ENCODE results near the gene ETV4.

ETV4 gene

GRCh38 chr17:43587647-43588046 is 41.5 kb upstream of the ETV4 start:
- no peak for TF ChIP-seq CTCF (IDR thresholded peaks at IDR 0.05; ENCODE audit: insufficient read depth, missing control alignments)
- FAIRE-seq (no peak), DNase-seq (ENCODE audit: insufficient read length, low spot score) (no peak)

- no peak for FAIRE-seq
- TF ChIP-seq CTCF (IDR thresholded peaks at IDR 0.05; ENCODE audit: insufficient read depth, missing control alignments): no peak
- DNase-seq (ENCODE audit: insufficient read length, low spot score): no peak
These were observed 38.5 kb upstream of the ETV4 start for GRCh38 chr17:43584666-43585102.

- DNase-seq (ENCODE audit: insufficient read length, low spot score) (no peak), FAIRE-seq (no peak)
- TF ChIP-seq CTCF (IDR thresholded peaks at IDR 0.05; ENCODE audit: insufficient read depth, missing control alignments): no peak
These were observed 37.2 kb upstream of the ETV4 start for GRCh38 chr17:43583332-43583731.

- FAIRE-seq (no peak), DNase-seq (ENCODE audit: insufficient read length, low spot score) (no peak)
- TF ChIP-seq CTCF (IDR thresholded peaks at IDR 0.05; ENCODE audit: insufficient read depth, missing control alignments): no peak
These were observed 35.5 kb upstream of the ETV4 start for GRCh38 chr17:43581613-43582012.

- FAIRE-seq (no peak), DNase-seq (ENCODE audit: insufficient read length, low spot score) (no peak)
- TF ChIP-seq CTCF (IDR thresholded peaks at IDR 0.05; ENCODE audit: insufficient read depth, missing control alignments): no peak
These were observed 35.0 kb upstream of the ETV4 start for GRCh38 chr17:43581130-43581529.

- TF ChIP-seq CTCF (IDR thresholded peaks at IDR 0.05; ENCODE audit: insufficient read depth, missing control alignments): no peak
- no peak for DNase-seq (ENCODE audit: insufficient read length, low spot score)
- no peak for FAIRE-seq
These were observed 33.5 kb upstream of the ETV4 start for GRCh38 chr17:43579566-43580140.

GRCh38 chr17:43578699-43579565 is 32.8 kb upstream of the ETV4 start:
- no peak for TF ChIP-seq CTCF (IDR thresholded peaks at IDR 0.05; ENCODE audit: insufficient read depth, missing control alignments)
- DNase-seq (ENCODE audit: insufficient read length, low spot score): no peak
- no peak for FAIRE-seq

All from D721Med (cell line).